Ishikawa (cell line): ENCODE data around the gene UBL4A.

Source experiments
- CEBPB ChIP-seq: IDR thresholded peaks from 2 replicates; pipeline ENCODE4 v1.6.1; 2012
- CREB1 ChIP-seq: IDR thresholded peaks from 2 replicates; pipeline ENCODE4 v1.6.1; 2012; ENCODE audit warnings: low read depth
- EGR1 ChIP-seq: IDR thresholded peaks from 2 replicates; pipeline ENCODE4 v1.6.1; 2012
- EP300 ChIP-seq: IDR thresholded peaks from 2 replicates; pipeline ENCODE4 v1.6.1; 2012; ENCODE audit warnings: borderline replicate concordance
- FOXM1 ChIP-seq: IDR thresholded peaks from 2 replicates; pipeline ENCODE4 v1.6.1; 2012; ENCODE audit warnings: low read depth, borderline replicate concordance
- NFIC ChIP-seq: IDR thresholded peaks from 2 replicates; pipeline ENCODE4 v1.6.1; 2012
- RAD21 ChIP-seq: IDR thresholded peaks from 2 replicates; pipeline ENCODE4 v1.6.1; 2012; ENCODE audit warnings: low read depth
- TAF1 ChIP-seq: IDR thresholded peaks from 2 replicates; pipeline ENCODE4 v1.6.1; 2012; ENCODE audit warnings: low read depth, mild to moderate bottlenecking
- TCF12 ChIP-seq: IDR thresholded peaks from 2 replicates; pipeline ENCODE4 v1.6.1; 2012; ENCODE audit warnings: low read depth
- TEAD4 ChIP-seq: IDR thresholded peaks from 2 replicates; pipeline ENCODE4 v1.6.1; 2012
- YY1 ChIP-seq: IDR thresholded peaks from 2 replicates; pipeline ENCODE4 v1.6.1; 2012; ENCODE audit warnings: low read depth
- ZBTB7A ChIP-seq: IDR thresholded peaks from 2 replicates; pipeline ENCODE4 v1.6.1; 2012; ENCODE audit warnings: low read depth
- TF ChIP-seq, protein P1 (sequence below): IDR thresholded peaks from 2 replicates; pipeline ENCODE4 v1.6.1; 2012
- TF ChIP-seq, protein P2 (sequence below): IDR thresholded peaks from 2 replicates; pipeline ENCODE4 v1.6.1; 2012
- TF ChIP-seq, protein P3 (sequence below): IDR thresholded peaks from 2 replicates; pipeline ENCODE4 v1.6.1; 2012; ENCODE audit warnings: low read depth, mild to moderate bottlenecking

Gene UBL4A

DNA sequence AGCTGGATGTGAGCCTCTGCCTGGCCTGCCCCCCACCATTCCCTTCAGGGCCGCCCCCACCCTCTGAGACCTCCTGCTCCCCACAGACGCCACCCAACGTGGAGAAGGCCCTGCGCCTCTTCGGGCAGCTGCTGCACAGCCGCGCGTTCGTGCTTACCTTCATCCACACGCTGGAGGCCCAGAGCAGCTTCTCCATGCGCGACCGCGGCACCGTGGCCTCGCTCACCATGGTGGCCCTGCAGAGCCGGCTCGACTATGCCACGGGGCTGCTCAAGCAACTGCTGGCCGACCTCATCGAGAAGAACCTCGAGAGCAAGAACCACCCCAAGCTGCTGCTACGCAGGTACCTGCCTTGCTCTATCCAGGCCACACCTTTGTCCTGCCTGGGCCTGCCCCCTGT lies 18.2 kb downstream of the UBL4A start:
- TF ChIP-seq, protein P1, sequence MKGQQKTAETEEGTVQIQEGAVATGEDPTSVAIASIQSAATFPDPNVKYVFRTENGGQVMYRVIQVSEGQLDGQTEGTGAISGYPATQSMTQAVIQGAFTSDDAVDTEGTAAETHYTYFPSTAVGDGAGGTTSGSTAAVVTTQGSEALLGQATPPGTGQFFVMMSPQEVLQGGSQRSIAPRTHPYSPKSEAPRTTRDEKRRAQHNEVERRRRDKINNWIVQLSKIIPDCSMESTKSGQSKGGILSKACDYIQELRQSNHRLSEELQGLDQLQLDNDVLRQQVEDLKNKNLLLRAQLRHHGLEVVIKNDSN: no peak
- no peak for TF ChIP-seq YY1
- no peak for TF ChIP-seq TEAD4
- TF ChIP-seq, protein P2, sequence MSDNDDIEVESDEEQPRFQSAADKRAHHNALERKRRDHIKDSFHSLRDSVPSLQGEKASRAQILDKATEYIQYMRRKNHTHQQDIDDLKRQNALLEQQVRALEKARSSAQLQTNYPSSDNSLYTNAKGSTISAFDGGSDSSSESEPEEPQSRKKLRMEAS: no peak
- TF ChIP-seq EGR1: no peak
- TF ChIP-seq EP300: no peak

DNA sequence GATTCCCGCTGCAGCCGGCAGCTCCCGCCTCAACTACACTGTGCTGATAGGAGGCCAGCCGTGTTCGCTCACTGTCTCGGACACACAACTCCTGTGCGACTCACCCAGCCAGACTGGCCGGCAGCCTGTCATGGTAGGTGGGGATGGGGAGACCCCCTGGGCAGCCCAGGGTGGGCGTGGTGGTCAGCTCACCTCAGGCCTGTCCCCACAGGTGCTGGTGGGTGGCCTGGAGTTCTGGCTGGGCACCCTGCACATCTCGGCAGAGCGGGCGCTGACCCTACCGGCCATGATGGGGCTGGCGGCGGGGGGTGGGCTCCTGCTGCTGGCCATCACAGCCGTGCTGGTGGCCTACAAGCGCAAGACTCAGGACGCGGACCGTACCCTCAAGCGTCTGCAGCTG lies 18.9 kb downstream of the UBL4A start:
- TF ChIP-seq ZBTB7A (no peak), RAD21 (no peak), TEAD4 (no peak), TAF1 (no peak), NFIC (no peak), FOXM1 (no peak), EGR1 (no peak), YY1 (no peak), TCF12 (no peak), CEBPB (no peak), EP300 (no peak), CREB1 (no peak)
- TF ChIP-seq, protein P2: no peak
- TF ChIP-seq, protein P1: no peak
- TF ChIP-seq, protein P3, sequence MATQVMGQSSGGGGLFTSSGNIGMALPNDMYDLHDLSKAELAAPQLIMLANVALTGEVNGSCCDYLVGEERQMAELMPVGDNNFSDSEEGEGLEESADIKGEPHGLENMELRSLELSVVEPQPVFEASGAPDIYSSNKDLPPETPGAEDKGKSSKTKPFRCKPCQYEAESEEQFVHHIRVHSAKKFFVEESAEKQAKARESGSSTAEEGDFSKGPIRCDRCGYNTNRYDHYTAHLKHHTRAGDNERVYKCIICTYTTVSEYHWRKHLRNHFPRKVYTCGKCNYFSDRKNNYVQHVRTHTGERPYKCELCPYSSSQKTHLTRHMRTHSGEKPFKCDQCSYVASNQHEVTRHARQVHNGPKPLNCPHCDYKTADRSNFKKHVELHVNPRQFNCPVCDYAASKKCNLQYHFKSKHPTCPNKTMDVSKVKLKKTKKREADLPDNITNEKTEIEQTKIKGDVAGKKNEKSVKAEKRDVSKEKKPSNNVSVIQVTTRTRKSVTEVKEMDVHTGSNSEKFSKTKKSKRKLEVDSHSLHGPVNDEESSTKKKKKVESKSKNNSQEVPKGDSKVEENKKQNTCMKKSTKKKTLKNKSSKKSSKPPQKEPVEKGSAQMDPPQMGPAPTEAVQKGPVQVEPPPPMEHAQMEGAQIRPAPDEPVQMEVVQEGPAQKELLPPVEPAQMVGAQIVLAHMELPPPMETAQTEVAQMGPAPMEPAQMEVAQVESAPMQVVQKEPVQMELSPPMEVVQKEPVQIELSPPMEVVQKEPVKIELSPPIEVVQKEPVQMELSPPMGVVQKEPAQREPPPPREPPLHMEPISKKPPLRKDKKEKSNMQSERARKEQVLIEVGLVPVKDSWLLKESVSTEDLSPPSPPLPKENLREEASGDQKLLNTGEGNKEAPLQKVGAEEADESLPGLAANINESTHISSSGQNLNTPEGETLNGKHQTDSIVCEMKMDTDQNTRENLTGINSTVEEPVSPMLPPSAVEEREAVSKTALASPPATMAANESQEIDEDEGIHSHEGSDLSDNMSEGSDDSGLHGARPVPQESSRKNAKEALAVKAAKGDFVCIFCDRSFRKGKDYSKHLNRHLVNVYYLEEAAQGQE: no peak

DNA sequence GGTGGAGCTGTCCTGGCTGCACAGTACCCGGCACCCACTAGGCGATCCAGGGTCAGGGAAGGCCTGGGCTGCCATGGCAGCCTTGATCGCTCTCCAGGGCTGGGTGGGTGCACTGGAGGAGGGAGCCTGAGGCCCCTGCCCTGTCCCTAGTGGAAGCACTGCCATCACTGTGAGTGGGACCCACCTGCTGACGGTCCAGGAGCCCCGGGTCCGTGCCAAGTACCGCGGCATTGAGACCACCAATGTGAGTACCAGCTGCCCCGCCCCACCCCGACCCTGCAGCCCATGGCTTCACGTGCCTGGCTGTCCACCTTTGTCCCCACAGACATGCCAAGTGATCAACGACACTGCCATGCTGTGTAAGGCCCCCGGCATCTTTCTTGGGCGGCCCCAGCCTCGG lies 19.5 kb downstream of the UBL4A start:
- TF ChIP-seq CREB1: no peak
- no peak for TF ChIP-seq CEBPB
- no peak for TF ChIP-seq FOXM1
- TF ChIP-seq, protein P2: no peak
- no peak for TF ChIP-seq TCF12
- TF ChIP-seq TAF1: no peak
- no peak for TF ChIP-seq EGR1
- TF ChIP-seq ZBTB7A: no peak
- TF ChIP-seq, protein P3: no peak
- no peak for TF ChIP-seq NFIC
- TF ChIP-seq TEAD4: no peak
- no peak for TF ChIP-seq RAD21
- TF ChIP-seq, protein P1: no peak
- no peak for TF ChIP-seq YY1
- TF ChIP-seq EP300: no peak

DNA sequence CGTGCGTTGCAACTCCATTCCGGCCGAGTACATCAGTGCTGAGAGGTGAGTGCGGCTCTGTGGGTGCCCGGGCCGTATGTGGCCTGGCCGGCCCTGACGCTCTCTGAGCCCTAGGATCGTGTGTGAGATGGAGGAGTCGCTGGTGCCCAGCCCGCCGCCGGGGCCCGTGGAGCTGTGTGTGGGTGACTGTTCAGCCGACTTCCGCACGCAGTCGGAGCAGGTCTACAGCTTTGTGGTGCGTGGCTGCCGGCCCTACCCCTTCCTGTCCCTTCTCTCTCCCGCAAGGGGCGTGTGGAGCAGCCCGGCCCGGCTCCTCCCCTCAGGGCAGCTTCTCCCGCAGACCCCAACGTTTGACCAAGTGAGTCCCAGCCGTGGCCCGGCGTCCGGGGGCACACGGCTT lies 20.4 kb downstream of the UBL4A start:
- TF ChIP-seq NFIC (no peak), RAD21 (no peak), EGR1 (no peak), TCF12 (no peak), EP300 (no peak), CREB1 (no peak), FOXM1 (no peak), YY1 (no peak), ZBTB7A (no peak), TEAD4 (no peak), CEBPB (no peak), TAF1 (no peak)
- TF ChIP-seq, protein P3: no peak
- TF ChIP-seq, protein P2: no peak
- TF ChIP-seq, protein P1: no peak
